ENCODE data around the gene MRPL2.

MRPL2 gene

GRCh38 chr6:43037706-43038105 lies 21.5 kb downstream of the MRPL2 start:
- TF ChIP-seq JUND (IDR thresholded peaks at IDR 0.05; ENCODE audit: low read depth), result no peak
- DNase-seq (ENCODE audit: low read depth in 1 of 2, low spot score in 1 of 2), result no peak
- in situ Hi-C loops (cut with HindIII; ENCODE audit: low pct_unique_long_range_greater_than_20kb, low sequenced_read_pairs), result no loop called here

GRCh38 chr6:43037197-43037596 lies 22.0 kb downstream of the MRPL2 start:
- TF ChIP-seq JUND (IDR thresholded peaks at IDR 0.05; ENCODE audit: low read depth), result no peak
- DNase-seq (ENCODE audit: low read depth in 1 of 2, low spot score in 1 of 2), result no peak
- in situ Hi-C loops (cut with HindIII; ENCODE audit: low pct_unique_long_range_greater_than_20kb, low sequenced_read_pairs), result no loop called here

- in situ Hi-C loops (cut with HindIII; ENCODE audit: low pct_unique_long_range_greater_than_20kb, low sequenced_read_pairs), result no loop called here
- DNase-seq (ENCODE audit: low read depth in 1 of 2, low spot score in 1 of 2), result no peak
- no peak for TF ChIP-seq JUND (IDR thresholded peaks at IDR 0.05; ENCODE audit: low read depth)
Observed at GRCh38 chr6:43036712-43037111, 22.5 kb downstream of the MRPL2 start.

GRCh38 chr6:43035495-43036194 lies 23.6 kb downstream of the MRPL2 start:
- no peak for DNase-seq (ENCODE audit: low read depth in 1 of 2, low spot score in 1 of 2)
- TF ChIP-seq JUND (IDR thresholded peaks at IDR 0.05; ENCODE audit: low read depth), result no peak
- in situ Hi-C loops (cut with HindIII; ENCODE audit: low pct_unique_long_range_greater_than_20kb, low sequenced_read_pairs), result no loop called here

GRCh38 chr6:43034190-43034525 lies 25.1 kb downstream of the MRPL2 start:
- TF ChIP-seq JUND (IDR thresholded peaks at IDR 0.05; ENCODE audit: low read depth), result no peak
- DNase-seq (ENCODE audit: low read depth in 1 of 2, low spot score in 1 of 2), result no peak
- in situ Hi-C loops (cut with HindIII; ENCODE audit: low pct_unique_long_range_greater_than_20kb, low sequenced_read_pairs), result no loop called here

GRCh38 chr6:43033496-43034189 lies 25.6 kb downstream of the MRPL2 start:
- in situ Hi-C loops (cut with HindIII; ENCODE audit: low pct_unique_long_range_greater_than_20kb, low sequenced_read_pairs), result no loop called here
- no peak for DNase-seq (ENCODE audit: low read depth in 1 of 2, low spot score in 1 of 2)
- TF ChIP-seq JUND (IDR thresholded peaks at IDR 0.05; ENCODE audit: low read depth), result no peak

- no peak for TF ChIP-seq JUND (IDR thresholded peaks at IDR 0.05; ENCODE audit: low read depth)
- no peak for DNase-seq (ENCODE audit: low read depth in 1 of 2, low spot score in 1 of 2)
- in situ Hi-C loops (cut with HindIII; ENCODE audit: low pct_unique_long_range_greater_than_20kb, low sequenced_read_pairs), result no loop called here
Observed at GRCh38 chr6:43032326-43032725, 26.9 kb downstream of the MRPL2 start.

- in situ Hi-C loops (cut with HindIII; ENCODE audit: low pct_unique_long_range_greater_than_20kb, low sequenced_read_pairs), result no loop called here
- DNase-seq (ENCODE audit: low read depth in 1 of 2, low spot score in 1 of 2), result no peak
- no peak for TF ChIP-seq JUND (IDR thresholded peaks at IDR 0.05; ENCODE audit: low read depth)
Observed at GRCh38 chr6:43029120-43029519, 30.1 kb downstream of the MRPL2 start.

- TF ChIP-seq JUND (IDR thresholded peaks at IDR 0.05; ENCODE audit: low read depth), result no peak
Observed at GRCh38 chr6:43026365-43026764, 32.9 kb downstream of the MRPL2 start.

GRCh38 chr6:43024436-43024835 lies 34.8 kb downstream of the MRPL2 start:
- in situ Hi-C loops (cut with HindIII; ENCODE audit: low pct_unique_long_range_greater_than_20kb, low sequenced_read_pairs), result no loop called here
- no peak for TF ChIP-seq JUND (IDR thresholded peaks at IDR 0.05; ENCODE audit: low read depth)
- no peak for DNase-seq (ENCODE audit: low read depth in 1 of 2, low spot score in 1 of 2)

More at GRCh38 chr6:43026365-43026764, 32.9 kb downstream of the MRPL2 start:
- in situ Hi-C loops (cut with HindIII; ENCODE audit: low pct_unique_long_range_greater_than_20kb, low sequenced_read_pairs), result no loop called here
- no peak for DNase-seq (ENCODE audit: low read depth in 1 of 2, low spot score in 1 of 2)

- peak; percentile 75 to 84 for DNase-seq (ENCODE audit: low read depth in 1 of 2, low spot score in 1 of 2)
- in situ Hi-C loops (cut with HindIII; ENCODE audit: low pct_unique_long_range_greater_than_20kb, low sequenced_read_pairs), result no loop called here
- TF ChIP-seq JUND (IDR thresholded peaks at IDR 0.05; ENCODE audit: low read depth), result no peak
Observed at GRCh38 chr6:43021270-43022047, 37.8 kb downstream of the MRPL2 start, which contains the start of gene RRP36. RRP36 (plus strand) TSS chr6:43021623; CDS start chr6:43021655, 32 bp downstream.

- in situ Hi-C loops (cut with HindIII; ENCODE audit: low pct_unique_long_range_greater_than_20kb, low sequenced_read_pairs), result no loop called here
- DNase-seq (ENCODE audit: low read depth in 1 of 2, low spot score in 1 of 2), result no peak
- TF ChIP-seq JUND (IDR thresholded peaks at IDR 0.05; ENCODE audit: low read depth), result no peak
Observed at GRCh38 chr6:43020847-43021246, 38.4 kb downstream of the MRPL2 start.

Measured in T47D (cell line).